Liver (tissue), 3 donors: ENCODE results near the gene ZNF669.

Source experiments
- EGR1 ChIP-seq, 2 donors: IDR thresholded peaks; 2 replicates each; pipeline ENCODE4 v1.6.1; 2016 to 2018; ENCODE audit warnings: antibody characterized with exemption in 2 of 2, low read depth in 2 of 2
- FOXA1 ChIP-seq: IDR thresholded peaks from 2 replicates; pipeline ENCODE4 v1.6.1; 2016; ENCODE audit warnings: antibody characterized with exemption
- HNF4A ChIP-seq, 2 donors: conservative IDR thresholded peaks; 2 replicates each; pipeline ENCODE4 v1.6.1; 2016; ENCODE audit warnings: antibody characterized with exemption in 2 of 2, mild to moderate bottlenecking in 2 of 2
- JUND ChIP-seq, 2 donors: IDR thresholded peaks; 2 replicates each; pipeline ENCODE4 v1.6.1; 2016; ENCODE audit warnings: antibody characterized with exemption in 2 of 2
- RAD21 ChIP-seq, 2 donors: IDR thresholded peaks; 2 replicates each; pipeline ENCODE4 v1.6.1; 2016; ENCODE audit warnings: antibody characterized with exemption in 2 of 2, mild to moderate bottlenecking in 2 of 2
- REST ChIP-seq: IDR thresholded peaks from 2 replicates; pipeline ENCODE4 v1.6.1; 2016; ENCODE audit warnings: antibody characterized with exemption, mild to moderate bottlenecking
- YY1 ChIP-seq: IDR thresholded peaks from 2 replicates; pipeline ENCODE4 v1.6.1; 2016; ENCODE audit warnings: antibody characterized with exemption, mild to moderate bottlenecking
- TF ChIP-seq, protein P1 (sequence below): IDR thresholded peaks from 2 replicates; pipeline ENCODE4 v1.6.1; 2016; ENCODE audit warnings: antibody characterized with exemption
- TF ChIP-seq, protein P2 (sequence below): fragments of 150-350 bp; IDR thresholded peaks from 2 replicates; pipeline ENCODE4 v1.5.1; 2017; ENCODE audit warnings: improper control_type of control experiment, low read depth, low read length; ENCODE audit not compliant: missing input control
- donor health status: healthy.
- donor health status: healthy.

DNA sequence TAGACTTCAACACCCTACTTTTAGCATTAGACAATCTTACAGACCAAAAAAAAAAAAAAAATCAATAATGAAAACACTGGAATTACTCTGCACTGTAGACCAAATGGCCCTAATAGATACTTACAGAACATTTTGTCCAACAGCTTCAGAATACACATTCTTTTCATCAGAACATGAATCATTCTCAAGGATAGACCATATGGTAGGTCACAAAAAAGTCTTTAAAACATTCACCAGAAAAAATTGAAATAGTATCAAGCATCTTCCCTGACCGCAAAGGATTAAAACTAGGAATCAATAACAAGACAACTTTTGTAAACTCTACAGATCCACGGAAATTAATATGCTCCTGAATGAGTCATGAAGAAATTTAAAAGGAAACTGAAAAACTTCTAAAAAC is 48.1 kb downstream of the ZNF669 start:
- TF ChIP-seq, protein P1, sequence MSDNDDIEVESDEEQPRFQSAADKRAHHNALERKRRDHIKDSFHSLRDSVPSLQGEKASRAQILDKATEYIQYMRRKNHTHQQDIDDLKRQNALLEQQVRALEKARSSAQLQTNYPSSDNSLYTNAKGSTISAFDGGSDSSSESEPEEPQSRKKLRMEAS = no peak
- no peak for TF ChIP-seq RAD21 (IDR thresholded peaks at IDR 0.05)
- TF ChIP-seq, protein P2, sequence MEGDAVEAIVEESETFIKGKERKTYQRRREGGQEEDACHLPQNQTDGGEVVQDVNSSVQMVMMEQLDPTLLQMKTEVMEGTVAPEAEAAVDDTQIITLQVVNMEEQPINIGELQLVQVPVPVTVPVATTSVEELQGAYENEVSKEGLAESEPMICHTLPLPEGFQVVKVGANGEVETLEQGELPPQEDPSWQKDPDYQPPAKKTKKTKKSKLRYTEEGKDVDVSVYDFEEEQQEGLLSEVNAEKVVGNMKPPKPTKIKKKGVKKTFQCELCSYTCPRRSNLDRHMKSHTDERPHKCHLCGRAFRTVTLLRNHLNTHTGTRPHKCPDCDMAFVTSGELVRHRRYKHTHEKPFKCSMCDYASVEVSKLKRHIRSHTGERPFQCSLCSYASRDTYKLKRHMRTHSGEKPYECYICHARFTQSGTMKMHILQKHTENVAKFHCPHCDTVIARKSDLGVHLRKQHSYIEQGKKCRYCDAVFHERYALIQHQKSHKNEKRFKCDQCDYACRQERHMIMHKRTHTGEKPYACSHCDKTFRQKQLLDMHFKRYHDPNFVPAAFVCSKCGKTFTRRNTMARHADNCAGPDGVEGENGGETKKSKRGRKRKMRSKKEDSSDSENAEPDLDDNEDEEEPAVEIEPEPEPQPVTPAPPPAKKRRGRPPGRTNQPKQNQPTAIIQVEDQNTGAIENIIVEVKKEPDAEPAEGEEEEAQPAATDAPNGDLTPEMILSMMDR = no peak
- TF ChIP-seq EGR1 (IDR thresholded peaks at IDR 0.05; ENCODE audit: low read depth in 2 of 2) = no peak
- no peak for TF ChIP-seq JUND (IDR thresholded peaks at IDR 0.05)
- TF ChIP-seq FOXA1 = no peak
- TF ChIP-seq REST = no peak
- no peak for TF ChIP-seq HNF4A (conservative IDR thresholded peaks at IDR 0.05)
- TF ChIP-seq YY1 = no peak
